Measurements from ENCODE around the gene UGT3A2.

DNA sequence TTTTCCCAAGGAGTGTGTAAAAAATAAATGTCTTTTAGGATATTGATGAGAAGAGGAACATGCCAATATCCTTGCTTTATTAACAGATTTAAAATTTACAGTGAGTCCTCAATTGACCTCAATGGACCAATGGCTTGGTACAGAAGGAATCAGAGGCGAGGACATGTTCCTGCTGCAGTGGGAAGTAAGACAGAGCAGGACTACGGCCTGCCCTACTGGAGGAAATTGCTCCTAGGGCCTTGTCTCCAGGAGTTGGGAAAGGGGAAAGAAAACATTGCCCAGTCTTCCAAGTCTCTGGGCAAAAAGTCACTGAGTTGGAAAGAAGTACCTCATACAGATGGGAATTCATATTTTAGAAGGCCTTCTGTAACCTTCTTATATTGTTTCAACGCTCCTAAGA, 33.1 kb upstream of the UGT3A2 start:
- TF ChIP-seq RAD21 (IDR thresholded peaks at IDR 0.05) (no peak), CTCF (IDR thresholded peaks at IDR 0.05; ENCODE audit: low read depth, low read length, missing input control) (no peak), TAF1 (conservative IDR thresholded peaks at IDR 0.05) (no peak), HNF4A (conservative IDR thresholded peaks at IDR 0.05) (no peak), GABPA (IDR thresholded peaks at IDR 0.05 in 1 of 2, conservative IDR thresholded peaks at IDR 0.05 in 1 of 2) (no peak), JUND (IDR thresholded peaks at IDR 0.05) (no peak), YY1 (IDR thresholded peaks at IDR 0.05) (no peak)
- TF ChIP-seq, protein P1, sequence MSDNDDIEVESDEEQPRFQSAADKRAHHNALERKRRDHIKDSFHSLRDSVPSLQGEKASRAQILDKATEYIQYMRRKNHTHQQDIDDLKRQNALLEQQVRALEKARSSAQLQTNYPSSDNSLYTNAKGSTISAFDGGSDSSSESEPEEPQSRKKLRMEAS (IDR thresholded peaks at IDR 0.05): no peak
